ENCODE data around the gene KPNA1. TPM values are rescaled to one million over a fixed set of nuclear protein-coding genes. Genes with fewer than 3 reads are reported as not detected.

The KPNA1 gene
- polyA plus RNA-seq, 1 experiment: 54.0 TPM

- CTCF ChIA-PET: interaction anchor here (1.1 to 3.9 kb wide), 9 partner anchors 8 to 291 kb away, joined by 3 to 48 read pairs (median 11); partner anchors contain the start of genes FAM162A, MIX23 and WDR5B
- no peak for DNase-seq (ENCODE audit: low read depth, low spot score)
- POLR2A ChIA-PET: no interaction called here
Measured at GRCh38 chr3:122391681-122392446, 122.9 kb downstream of the KPNA1 start.

GRCh38 chr3:122390665-122391064, 124.1 kb downstream of the KPNA1 start:
- no peak for TF ChIP-seq CTCF (IDR thresholded peaks at IDR 0.05; ENCODE audit: low read depth, low read length)
- Histone ChIP-seq H3K9me3 (ENCODE audit: control insufficient read depth, insufficient read depth, low read length) (no peaks in the 10 kb centered on the region), H3K27ac (ENCODE audit: low read depth, low read length) (no peak overlapping the region), H3K4me3 (ENCODE audit: low read depth, low read length) (no peak overlapping the region), H3K27me3 (ENCODE audit: control insufficient read depth, insufficient read depth, low read length) (no peaks in the 10 kb centered on the region)
- ChIA-PET CTCF (interaction anchor here (1.1 to 3.9 kb wide), 2 partner anchors 10 to 18 kb away, joined by 4 to 36 read pairs; no protein-coding TSS in a partner anchor), POLR2A (no interaction called here)
- no peak for DNase-seq (ENCODE audit: low read depth, low spot score)

More at GRCh38 chr3:122391681-122392446, 122.9 kb downstream of the KPNA1 start:
- H3K4me3 ChIP-seq (ENCODE audit: low read depth, low read length): no peak overlapping the region
- no peaks in the 10 kb centered on the region for H3K27me3 ChIP-seq (ENCODE audit: control insufficient read depth, insufficient read depth, low read length)
- H3K27ac ChIP-seq (ENCODE audit: low read depth, low read length): no peak overlapping the region
- H3K9me3 ChIP-seq (ENCODE audit: control insufficient read depth, insufficient read depth, low read length): no peaks in the 10 kb centered on the region
- TF ChIP-seq CTCF (IDR thresholded peaks at IDR 0.05; ENCODE audit: low read depth, low read length): no peak

- H3K9me3 ChIP-seq (ENCODE audit: control insufficient read depth, insufficient read depth, low read length): no peaks in the 10 kb centered on the region
- no peak for TF ChIP-seq CTCF (IDR thresholded peaks at IDR 0.05; ENCODE audit: low read depth, low read length)
- CTCF ChIA-PET: interaction anchor here (1.0 kb wide), 1 partner anchor 290 kb away, joined by 3 read pairs; no protein-coding TSS in a partner anchor
- no peak overlapping the region for H3K4me3 ChIP-seq (ENCODE audit: low read depth, low read length)
- no peak for DNase-seq (ENCODE audit: low read depth, low spot score)
- no peak overlapping the region for H3K27ac ChIP-seq (ENCODE audit: low read depth, low read length)
- POLR2A ChIA-PET: no interaction called here
- H3K27me3 ChIP-seq (ENCODE audit: control insufficient read depth, insufficient read depth, low read length): no peaks in the 10 kb centered on the region
Measured at GRCh38 chr3:122389892-122390291, 124.8 kb downstream of the KPNA1 start.

DNA sequence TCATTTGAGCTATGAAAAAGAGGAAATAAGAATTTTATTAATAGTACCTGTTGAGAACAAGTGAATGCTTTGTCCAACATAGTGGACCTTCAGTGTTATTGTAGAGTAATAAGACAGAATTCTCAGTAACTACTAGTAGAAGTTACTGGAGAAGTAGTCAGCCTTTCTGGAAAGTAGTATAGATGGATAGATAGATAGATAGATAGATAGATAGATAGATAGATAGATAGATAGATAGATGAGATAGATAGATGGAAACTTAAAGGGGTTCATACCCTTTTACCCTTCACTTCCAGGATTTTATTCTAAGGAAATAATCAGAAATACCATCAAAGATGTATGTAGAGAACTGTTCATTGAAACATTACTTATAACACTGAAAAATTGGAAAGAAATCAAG, 125.5 kb downstream of the KPNA1 start:
- H3K27ac ChIP-seq (ENCODE audit: low read depth, low read length): no peak overlapping the region
- ChIA-PET CTCF (interaction anchor here (1.0 kb wide), 1 partner anchor 290 kb away, joined by 3 read pairs; no protein-coding TSS in a partner anchor), POLR2A (interaction anchor here (0.6 kb wide), 1 partner anchor 30 kb away, joined by 4 read pairs; no protein-coding TSS in a partner anchor)
- no peak overlapping the region for H3K4me3 ChIP-seq (ENCODE audit: low read depth, low read length)
- H3K9me3 ChIP-seq (ENCODE audit: control insufficient read depth, insufficient read depth, low read length): no peaks in the 10 kb centered on the region
- DNase-seq (ENCODE audit: low read depth, low spot score): no peak
- H3K27me3 ChIP-seq (ENCODE audit: control insufficient read depth, insufficient read depth, low read length): no peaks in the 10 kb centered on the region
- TF ChIP-seq CTCF (IDR thresholded peaks at IDR 0.05; ENCODE audit: low read depth, low read length): no peak

- Histone ChIP-seq H3K27ac (ENCODE audit: low read depth, low read length) (no peak overlapping the region), H3K4me3 (ENCODE audit: low read depth, low read length) (no peak overlapping the region), H3K27me3 (ENCODE audit: control insufficient read depth, insufficient read depth, low read length) (no peaks in the 10 kb centered on the region), H3K9me3 (ENCODE audit: control insufficient read depth, insufficient read depth, low read length) (no peaks in the 10 kb centered on the region)
- CTCF ChIA-PET: no interaction called here
- POLR2A ChIA-PET: no interaction called here
- DNase-seq (ENCODE audit: low read depth, low spot score): no peak
- no peak for TF ChIP-seq CTCF (IDR thresholded peaks at IDR 0.05; ENCODE audit: low read depth, low read length)
Measured at GRCh38 chr3:122387709-122388108, 127.0 kb downstream of the KPNA1 start.
